Cortex of kidney (tissue), 1 donor: ENCODE data around the gene MYLK.

ENCODE experiments used
- DNase-seq: peaks from one replicate; lab custom pipeline; 2025; lab: John Stamatoyannopoulos, UW

The MYLK gene

DNA sequence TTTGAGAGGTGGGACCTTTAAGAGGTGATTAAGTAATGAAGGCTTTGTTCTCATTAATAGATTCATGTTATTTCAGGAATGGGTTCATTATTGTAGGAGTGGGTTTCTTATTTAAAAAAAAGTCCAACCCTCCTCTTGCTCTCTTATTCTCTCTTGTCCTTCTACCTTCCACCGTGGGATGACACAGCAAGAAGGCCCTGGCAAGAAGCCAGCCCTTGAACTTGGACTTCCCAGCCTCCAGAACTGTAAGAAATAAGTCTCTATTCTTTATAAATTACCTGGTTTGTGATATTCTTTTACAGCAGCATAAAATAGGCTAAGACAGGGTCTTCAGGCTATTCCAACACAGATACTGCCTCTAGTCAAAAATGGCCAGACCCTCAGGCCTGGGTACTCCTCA lies 62.2 kb downstream of the MYLK start:
- DNase-seq: no peak

DNA sequence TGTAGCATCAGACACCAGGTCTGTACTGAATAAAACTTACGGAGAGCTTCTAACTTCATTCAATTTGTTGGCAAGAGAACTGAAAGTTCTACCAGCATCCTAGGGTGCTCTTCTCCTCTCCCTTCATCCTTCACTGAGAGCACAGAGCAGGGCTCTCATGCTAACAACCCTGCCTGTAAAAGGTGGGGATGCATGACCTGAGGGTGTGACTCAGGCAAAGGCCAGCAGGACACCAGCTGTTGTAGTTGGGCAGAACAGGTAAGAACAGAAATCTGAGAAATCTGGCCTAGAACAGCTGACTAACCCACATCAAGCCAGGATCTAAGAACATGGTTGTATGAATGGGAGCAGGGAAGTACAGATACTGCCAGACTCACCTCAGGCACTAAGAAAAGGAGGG lies 64.2 kb downstream of the MYLK start:
- DNase-seq: no peak

DNA sequence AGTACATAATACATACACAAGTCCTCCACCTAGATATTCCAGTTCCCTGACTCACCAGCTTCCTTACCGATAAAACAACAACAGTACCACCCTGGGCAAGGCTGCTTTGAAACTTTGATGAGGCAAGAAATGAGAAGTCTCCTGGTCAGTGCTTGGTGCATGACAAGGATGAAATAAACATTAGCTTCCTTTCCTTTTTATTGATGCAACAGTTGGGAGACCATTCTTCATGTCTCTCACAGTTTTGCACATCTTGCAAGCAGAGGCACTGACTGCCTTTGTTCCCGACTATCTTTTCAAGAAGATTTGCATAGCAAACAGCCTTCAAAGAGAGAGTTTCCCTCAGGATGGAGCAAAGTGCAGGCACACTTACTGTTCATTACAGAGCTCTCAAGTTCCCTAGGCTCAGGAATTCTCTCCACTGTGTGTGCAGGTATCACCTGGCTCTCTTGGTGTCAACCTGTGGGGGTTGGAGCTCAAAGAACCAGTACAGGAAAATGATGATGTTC lies 65.2 kb downstream of the MYLK start:
- DNase-seq: no peak

DNA sequence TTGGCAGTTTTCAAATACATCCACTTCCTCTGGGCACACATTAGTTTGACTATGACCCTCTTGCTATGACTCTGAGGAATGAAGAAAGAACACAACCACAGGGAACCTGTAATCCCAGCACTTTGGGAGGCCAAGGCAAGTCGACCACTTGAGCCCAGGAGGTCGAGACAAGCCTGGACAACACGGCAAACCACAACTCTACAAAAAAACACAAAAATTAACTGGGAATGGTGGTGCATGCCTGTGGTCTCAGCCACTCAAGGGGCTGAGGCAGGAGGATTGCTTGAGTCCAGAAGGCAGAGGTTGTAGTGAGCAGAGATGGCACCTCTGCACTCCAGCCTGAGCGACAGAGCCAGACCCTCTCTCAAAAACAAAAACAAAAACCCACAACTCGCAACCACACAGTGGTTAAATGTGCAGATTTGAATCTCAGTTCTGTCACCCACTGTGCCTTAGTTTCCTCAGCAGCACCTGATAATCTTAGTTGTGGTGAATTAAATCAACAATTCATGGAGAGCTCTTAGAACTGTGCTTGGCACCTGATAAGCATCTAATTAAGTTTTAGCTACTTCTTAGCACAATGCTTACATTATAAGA lies 65.7 kb downstream of the MYLK start:
- no peak for DNase-seq

DNA sequence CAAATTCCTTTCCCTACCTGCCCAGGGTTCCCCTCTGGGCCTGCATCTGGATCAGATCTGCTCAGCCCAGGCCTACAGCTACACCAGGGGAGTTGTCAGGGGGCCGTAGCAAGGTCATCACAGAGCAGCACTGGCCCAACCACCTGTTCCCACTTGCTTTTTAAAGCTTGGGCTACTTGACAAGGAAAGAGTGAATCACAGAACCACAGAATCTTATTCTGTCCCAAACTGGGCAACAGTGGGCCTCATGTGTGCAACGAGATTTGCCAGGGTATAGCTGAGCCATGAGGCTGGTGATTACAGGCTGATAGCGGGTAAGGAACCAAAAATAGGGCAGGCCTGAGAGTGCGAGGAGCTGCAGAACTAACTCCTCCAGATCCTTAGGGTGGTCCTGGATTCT lies 66.7 kb downstream of the MYLK start:
- no peak for DNase-seq

DNA sequence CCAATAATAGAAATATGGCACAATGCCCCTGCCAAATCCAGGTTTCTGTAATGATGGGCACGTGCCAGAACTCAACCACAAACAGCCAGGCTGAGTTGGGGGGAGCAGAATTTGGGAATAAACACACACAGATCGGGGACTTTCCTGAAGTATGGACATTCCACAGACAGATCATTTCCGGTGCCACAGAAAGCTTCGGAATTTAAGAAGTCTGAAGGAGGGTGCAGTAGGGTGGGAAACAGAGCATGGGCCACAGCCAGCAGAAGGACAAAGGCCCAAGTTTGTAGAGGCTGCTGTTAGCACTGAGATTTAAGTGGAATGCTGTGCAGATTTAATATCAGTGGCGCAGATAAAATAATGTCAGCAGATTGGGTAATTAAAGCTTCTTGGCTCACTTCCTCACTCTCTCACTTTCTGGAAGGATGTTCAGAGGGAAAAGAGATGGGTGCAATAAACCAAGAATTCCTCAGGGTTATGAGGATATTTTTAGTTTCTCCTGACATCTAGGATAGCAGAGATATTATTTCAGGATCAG lies 67.4 kb downstream of the MYLK start:
- no peak for DNase-seq

DNA sequence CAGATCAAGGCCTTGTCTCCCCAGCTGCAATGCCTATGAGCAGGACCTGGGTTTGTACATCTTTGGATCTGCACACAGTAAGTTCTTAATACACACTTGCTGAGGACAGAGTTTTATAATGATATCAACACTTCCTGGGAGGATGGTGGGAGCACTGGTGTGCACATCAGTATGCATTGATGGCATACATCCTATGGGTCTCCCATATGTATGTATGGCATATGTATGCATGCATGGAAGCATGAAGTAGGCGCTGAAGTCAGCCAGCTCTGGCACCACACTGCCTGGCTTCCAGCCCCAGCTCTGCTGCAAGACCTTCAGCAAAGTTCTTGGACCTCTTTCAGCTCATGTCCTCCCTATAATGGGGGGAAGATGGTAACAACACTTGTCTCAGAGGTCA lies 68.2 kb downstream of the MYLK start:
- DNase-seq: no peak

DNA sequence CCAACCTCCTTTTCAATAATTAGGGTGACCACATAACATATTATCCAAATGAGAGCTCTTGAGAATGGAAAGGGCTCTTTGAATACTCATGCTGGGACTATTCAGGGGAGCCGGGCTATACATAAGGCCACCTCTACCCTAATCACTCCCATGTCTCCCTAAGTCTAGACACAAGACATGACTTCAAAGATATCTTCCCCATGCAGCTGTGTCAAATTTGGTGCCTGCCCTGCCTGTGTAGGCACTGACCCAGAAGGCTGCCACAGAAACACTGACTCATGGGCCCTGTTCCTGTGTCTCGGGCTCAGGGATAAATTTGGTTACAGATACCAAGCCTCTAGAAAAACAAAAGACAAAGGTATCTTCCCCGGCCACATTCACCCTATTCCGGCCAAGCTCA lies 70.3 kb downstream of the MYLK start:
- DNase-seq: no peak

DNA sequence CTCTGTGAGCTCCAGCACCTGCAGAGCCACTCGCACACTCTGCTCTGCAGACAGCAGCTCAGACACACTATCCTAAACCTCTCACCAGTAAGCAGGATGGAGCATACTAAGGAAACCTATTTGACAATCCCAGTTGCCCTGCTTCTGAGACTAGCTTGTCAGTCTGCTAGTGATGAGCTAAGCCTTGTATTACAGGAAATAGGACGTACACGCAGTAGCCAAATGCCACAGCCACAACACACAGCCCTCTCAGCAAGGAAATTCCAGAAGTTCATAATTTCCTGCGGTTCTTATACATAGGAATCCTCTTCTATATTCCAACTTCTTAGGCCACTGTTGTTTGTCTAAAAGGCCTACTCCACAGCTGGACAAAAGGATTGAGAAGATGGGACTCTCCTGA lies 74.5 kb downstream of the MYLK start:
- DNase-seq: no peak

DNA sequence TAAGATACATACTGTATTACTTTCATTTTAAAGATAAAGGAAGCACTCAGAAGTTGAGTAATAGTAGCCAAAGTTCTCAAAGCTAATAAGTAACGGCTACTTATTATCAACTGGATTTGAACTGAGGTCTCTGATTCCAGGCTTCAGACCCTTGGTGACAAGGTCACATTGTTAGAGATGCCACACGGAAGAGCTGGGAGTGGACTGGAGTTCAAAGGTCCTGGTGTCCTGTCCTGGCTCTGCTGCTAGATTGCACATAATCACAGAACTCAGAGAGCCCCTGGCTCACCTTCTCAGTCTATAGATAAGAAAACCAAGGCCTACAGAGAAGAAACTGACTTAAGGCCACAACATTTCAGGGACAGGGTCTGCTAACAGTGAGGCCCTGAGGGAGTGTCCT lies 75.3 kb downstream of the MYLK start:
- DNase-seq: no peak

DNA sequence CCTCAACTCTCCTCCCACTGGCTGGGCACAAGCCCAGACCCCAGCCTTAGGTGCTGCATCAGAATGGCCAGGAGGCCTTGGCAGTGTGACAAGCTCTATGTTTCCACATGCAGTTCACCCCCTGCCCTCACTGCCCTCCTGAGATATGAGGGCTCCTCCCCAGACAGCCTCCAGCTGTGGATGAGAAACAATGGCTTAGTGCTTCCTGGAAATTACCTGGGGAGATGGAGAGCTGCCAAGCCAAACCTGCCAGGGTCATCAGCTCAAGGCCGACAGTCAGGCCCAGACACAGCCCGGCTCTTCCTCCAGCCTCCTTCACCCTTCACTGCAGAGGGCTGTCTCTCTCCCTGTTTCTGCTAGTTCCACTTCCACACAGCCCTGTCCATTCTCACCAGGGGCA lies 76.3 kb downstream of the MYLK start:
- DNase-seq: no peak

DNA sequence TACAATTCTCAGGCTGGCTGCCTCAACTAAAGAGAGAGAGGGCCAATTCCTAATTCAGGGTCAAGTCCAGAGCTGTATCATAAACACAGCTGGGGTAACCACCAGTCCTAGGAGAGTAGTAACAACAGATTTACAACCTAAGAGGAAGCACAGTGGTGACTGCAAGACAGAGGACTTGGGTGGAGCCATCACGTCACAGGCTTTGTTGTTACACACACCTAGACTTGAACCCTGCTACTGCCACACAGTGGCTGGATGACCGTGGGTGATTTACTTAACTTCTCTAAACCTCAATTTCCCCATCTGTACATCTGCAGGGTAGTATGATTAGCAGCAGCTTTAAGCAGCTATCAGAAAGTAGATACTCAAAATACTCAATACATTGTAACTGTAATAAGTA lies 78.6 kb downstream of the MYLK start:
- DNase-seq: no peak

DNA sequence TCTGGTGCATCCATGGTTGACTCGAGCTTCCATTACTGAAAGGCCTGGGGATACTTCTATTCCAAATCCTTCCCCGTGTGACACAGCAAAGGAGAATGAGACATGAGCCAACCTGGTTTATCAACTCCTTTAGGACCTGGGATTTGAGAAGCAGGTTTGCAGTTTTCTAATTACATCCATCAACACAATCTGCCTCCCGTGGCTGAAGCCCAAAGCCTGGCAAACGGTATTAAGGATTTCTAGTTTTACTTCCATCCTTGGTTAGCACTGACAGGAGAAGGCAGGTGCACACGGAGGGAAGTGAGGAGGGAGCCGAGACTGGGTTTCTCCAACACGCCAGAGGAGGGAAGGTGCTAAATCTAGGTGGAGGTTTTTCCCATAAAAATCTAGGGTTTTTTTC lies 79.0 kb downstream of the MYLK start:
- DNase-seq: no peak

DNA sequence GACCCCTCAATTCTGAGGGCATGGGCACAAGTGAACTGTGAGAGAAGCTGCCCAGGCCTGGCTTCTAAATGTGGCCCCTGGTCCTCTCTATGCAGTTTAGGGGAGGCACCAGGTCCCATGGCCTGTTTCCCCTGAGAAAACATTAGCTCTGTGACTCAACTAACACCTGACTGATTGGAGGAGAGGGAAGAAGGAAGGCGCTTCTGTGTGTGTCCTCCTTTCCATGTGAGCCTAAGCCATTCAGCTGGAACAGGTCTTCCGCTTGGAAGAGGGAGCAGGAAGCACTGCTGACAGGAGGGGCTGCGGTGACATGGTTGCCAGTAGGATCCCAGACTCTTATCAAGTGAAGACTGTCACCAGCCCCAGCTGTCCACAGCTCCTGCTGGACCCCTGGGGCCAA lies 79.5 kb downstream of the MYLK start:
- DNase-seq: no peak

DNA sequence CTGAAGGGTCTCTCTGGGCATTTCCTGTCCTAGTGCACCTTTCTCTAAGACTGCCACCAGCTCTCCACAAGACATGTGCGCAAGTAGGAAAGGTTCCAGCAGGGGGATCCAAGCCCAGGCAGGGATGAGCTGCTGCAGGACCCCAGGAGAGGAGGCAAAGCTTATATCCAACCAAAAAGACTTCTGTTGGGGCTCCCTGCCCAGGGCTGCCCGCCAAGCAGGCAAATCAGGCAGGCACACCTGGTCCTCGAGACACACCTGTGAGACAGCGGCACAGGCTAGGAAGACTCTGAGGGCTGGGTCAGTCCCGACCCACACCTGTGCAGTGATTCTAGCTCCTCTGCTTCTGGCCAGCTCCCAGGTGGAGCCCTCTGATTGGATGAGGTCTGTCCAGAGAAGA lies 80.6 kb downstream of the MYLK start:
- no peak for DNase-seq

DNA sequence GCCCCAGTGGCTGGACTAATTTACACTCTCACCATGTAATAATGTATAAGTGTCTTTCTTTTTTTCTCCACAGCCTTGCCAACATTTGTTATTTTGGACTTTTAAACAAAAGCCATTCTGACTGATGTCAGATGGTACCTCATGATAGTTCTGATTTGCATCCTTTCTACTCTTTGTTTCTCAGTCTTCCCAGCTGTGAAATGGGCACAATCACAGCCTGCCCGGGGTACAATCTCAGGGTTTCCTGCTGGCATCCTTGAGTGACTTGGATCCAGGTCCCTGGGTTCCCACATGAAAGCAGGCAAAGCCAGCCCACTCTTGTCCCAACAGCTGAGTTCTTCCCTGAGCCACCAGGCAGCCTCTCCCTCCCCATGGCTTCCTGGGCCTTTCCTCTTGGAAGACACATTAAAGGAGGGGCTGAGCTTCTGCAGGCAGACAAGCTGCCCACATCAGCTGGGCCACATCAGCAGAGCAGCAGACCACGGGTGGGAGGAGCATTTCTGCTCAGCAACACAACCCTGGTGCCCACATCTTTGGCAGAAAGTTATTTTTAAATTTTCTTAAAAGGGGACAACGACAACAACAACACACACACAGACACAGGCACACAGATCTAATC lies 82.0 kb downstream of the MYLK start:
- no peak for DNase-seq

DNA sequence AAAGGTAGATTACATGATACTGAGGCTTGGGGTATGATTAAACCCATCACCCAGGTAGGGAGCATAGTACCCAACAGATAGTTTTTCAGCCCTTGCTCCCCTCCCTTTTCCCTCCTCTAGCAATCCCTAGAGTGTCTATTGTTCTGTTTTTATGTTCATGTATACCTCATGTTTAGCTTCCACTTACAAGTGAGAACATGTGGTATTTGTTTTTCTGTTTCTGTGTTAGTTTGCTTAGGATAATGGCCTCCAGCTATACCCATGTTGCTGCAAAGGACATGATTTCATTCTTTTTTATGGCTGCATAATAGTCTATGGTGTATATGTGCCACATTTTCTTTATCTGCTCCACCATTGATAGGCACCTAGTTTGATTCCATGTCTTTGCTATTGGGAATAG lies 82.7 kb downstream of the MYLK start:
- DNase-seq: no peak

DNA sequence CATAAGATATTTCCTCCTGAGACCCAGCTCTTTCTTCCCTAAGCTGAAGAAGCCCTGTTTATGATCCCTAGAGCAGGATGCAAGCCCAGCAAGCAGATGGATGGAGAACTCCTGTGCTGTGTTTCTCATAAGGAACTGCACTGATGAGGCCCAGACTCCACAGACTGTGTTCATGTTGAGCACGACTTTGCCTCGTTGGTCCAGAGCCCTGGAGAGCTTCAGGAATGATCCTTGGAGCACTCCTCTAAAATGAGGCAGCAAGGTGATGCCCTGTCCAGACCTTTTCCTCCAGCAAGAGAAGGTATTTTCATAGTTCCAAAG lies 83.8 kb downstream of the MYLK start:
- DNase-seq: no peak

DNA sequence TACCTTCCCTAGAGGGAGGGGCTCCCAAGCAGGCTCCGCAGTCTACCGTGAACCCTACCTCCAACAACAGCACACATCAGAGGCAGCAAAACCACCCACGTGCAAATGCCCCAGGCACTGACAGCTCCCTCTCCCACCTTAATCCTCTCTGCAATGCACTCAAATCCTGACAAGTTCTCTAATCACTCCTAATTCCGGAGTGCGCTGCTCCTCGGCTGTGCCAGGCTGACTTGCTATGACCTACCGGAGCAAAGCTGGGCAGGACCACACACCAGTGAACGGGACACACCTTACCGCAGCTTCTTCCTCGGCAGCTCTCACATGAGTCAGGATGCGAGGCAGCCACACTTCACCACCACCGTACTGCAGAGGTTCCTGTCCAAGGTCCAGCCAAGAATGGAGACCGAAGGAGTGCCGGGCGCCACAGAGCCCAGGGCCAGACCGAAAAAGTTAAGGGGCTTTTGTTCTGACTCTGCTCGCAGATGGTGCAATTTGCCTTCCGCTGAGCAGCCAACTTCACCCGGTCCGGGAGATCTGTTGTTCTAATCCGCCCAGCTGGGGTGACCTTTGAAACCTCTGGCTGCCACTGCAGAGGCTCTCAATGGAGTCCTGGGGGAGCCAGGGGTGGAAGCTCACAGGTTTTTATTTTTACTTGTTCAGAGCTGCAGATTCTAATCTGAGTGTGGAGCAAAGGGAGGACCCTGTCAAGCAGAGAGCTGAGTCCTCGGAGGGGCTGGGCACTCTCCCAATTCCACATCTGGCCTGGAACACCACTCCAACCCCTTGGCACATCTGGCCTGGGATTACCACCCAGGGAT lies 84.4 kb downstream of the MYLK start:
- DNase-seq: no peak

DNA sequence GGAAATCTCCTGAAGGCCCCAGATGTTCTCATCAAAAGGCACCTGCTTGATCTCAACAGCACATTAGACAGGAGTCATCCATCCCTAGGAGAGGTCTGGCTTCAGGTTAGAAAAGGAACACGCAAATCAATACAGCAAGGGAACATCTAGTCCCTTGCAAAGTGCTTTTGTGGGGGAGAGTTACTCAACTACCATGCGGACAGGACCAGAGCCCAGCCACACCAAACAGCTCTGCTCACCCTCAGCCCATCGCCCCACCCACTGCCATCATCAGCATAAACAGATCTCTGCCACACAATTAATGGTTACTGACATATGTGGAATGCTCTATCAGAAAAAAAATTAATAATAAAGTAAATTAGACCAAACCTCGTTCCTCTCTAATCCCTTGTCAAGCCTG lies 85.6 kb downstream of the MYLK start:
- DNase-seq: no peak

DNA sequence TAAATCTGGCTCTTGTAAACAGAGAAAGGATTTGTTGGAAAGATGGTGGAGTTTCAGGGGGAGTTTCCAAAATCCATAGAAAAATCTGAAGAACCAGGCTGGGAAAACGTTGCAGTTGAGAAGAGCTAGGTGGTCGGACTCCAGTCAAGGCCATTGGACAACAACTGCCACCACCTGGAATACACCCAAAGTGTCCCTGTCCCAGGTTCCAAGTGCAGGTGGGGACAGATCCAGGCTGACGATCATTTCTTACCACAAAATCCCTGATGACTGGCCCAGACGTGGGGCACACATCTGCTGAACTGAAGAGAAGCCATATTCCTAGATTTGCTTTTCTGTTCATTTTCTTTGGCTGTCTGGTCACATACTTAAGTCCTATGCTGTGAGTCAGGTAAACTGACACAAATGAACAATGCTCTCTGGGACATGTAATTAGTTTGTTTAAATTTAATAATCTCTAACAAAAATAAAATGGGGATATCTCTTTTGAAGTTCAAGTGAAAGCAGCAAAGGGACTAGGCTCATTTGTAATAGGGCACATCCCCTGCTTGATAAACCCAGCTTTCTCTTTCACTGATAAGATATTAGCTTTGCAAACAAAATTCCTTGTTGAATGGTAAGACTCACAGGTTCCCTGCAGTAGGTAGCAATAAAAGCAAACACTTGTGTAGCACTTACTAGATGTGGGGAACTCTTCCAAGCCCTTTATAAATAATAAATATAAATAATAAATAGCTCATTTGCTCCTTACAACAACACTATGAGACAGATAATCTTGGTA lies 88.5 kb downstream of the MYLK start:
- DNase-seq: no peak

DNA sequence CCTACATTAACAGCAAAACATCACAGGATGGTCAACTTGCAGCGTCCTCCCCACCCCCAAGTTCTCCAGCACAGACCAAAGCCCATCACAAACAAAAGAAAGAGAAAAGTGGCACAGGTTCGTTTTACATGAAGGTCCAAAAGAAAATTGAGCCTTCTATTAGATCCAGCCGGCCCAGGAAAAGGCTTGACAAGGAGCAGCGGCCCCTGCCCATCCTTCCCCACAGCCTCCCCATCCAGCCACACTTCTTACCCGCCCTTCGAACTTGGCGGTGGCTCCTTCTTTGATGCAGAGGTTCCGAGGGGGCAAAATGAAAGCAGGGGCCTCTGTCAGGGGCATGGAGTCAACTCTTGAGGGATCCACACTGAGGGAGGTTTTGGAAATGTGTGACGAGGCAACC lies 90.7 kb downstream of the MYLK start:
- no peak for DNase-seq
